GM11168 (cell line): Measurements from ENCODE around the gene FAM161B.

Experiments used
- in situ Hi-C: fragments of 300-500 bp; cut with MboI; formaldehyde crosslinking; loops from one replicate; pipeline ENCODE4 v1.12.0; 2022; ENCODE audit warnings: low sequenced_read_pairs; ENCODE audit not compliant: unreplicated experiment

FAM161B gene

GRCh38 chr14:73884438-73885190 is 65.3 kb downstream of the FAM161B start:
- in situ Hi-C loops = no loop called here
